ENCODE results near the gene ZBTB44. TPM values are rescaled to one million over a fixed set of nuclear protein-coding genes. Genes with fewer than 3 reads are reported as not detected.

ZBTB44 gene
- total RNA-seq, 4 donors from 2014 or later, result 23.1 to 76.7 (median 33.0) TPM

DNA sequence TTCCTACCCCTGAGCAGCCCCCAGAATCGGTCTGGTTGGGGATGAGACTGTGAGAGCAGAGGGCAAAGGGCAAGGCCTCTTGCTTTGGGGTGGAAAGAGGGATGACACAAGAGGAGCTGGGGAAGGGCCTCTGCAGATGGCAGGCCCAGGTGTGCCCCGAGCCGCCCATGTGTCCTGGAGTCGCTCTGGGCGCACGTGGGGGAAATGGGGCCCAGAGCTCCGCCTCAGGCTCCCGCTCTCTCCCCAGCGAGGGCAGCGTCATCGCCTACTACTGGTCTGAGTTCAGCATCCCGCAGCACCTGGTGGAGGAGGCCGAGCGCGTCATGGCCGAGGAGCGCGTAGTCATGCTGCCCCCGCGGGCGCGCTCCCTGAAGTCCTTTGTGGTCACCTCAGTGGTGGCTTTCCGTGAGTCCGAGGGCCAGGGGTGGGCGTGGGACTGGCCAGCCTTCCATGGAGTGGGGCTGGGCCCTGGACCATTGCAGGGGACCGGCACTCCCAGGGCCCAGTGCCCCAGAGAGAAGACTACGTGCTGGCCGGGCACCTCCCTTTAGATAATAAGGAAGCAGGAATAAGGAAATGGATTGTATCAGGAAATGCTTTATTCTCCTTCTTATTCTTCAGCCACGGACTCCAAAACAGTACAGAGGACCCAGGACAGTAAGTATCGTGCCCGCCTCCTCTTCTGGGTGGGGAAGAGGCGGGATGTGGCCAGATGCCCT lies 125.1 kb downstream of the ZBTB44 start:
- no peaks in the 10 kb centered on the region for H3K9me3 ChIP-seq
- peaks cover 0 to 64% (median 7%) of the 10 kb centered on the region in 3 donors for H3K36me3 ChIP-seq
- peaks cover 0 to 20% (median 6%) of the 10 kb centered on the region in 3 donors for H3K4me1 ChIP-seq
- no peaks in the 10 kb centered on the region for H3K27me3 ChIP-seq
- DNase-seq, result no peak
- intact Hi-C loops (cut with DNase I), result no loop called here
- WGBS, 2 donors, result 60 to 84% methylated on average over 2 to 18 of the region's 32 CpGs
- H3K27ac ChIP-seq, result peak overlapping the region in 3 of 4 donors; percentile 7 to 32 (median 18)
- no peak for TF ChIP-seq POLR2A (IDR thresholded peaks at IDR 0.05)
- TF ChIP-seq, protein P1, sequence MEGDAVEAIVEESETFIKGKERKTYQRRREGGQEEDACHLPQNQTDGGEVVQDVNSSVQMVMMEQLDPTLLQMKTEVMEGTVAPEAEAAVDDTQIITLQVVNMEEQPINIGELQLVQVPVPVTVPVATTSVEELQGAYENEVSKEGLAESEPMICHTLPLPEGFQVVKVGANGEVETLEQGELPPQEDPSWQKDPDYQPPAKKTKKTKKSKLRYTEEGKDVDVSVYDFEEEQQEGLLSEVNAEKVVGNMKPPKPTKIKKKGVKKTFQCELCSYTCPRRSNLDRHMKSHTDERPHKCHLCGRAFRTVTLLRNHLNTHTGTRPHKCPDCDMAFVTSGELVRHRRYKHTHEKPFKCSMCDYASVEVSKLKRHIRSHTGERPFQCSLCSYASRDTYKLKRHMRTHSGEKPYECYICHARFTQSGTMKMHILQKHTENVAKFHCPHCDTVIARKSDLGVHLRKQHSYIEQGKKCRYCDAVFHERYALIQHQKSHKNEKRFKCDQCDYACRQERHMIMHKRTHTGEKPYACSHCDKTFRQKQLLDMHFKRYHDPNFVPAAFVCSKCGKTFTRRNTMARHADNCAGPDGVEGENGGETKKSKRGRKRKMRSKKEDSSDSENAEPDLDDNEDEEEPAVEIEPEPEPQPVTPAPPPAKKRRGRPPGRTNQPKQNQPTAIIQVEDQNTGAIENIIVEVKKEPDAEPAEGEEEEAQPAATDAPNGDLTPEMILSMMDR (IDR thresholded peaks at IDR 0.05), result no peak
- H3K4me3 ChIP-seq, result no peak overlapping the region

DNA sequence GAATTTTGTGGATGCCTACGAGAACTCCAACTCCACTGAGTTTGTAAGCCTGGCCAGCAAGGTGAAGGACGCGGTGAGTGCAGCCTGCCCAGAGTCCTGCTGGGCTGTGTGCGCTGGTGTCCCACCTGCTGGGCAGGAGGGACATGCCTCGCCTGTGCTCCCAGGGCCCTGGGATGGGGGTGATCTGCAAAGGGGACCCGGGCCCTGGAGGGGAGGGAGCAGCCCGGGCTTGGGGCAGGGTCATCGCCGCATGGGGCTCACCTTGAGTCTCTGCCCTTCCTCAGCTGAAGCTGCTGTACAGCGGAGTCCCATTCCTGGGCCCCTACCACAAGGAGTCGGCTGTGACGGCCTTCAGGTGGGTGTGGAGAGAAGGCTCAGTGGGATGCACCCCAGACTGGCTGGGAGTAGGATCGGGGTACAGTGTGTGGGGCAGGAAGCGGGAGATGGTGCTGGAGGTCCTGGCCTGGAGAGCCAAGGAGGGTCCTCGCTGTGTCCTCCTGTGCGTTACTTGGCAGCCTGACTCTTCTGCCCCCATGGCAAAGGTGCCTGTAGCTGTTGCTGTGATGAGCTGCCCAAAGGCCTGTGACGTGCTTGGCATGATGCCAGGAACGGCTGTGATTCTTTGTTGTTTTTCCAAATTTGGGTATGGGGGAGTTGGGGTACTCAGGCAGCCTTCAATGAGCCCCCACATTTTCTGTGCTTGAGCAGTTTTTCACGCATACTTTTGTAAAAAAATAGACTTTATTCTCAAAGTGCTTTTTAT lies 126.0 kb downstream of the ZBTB44 start:
- Histone ChIP-seq H3K4me1 (peaks cover 0 to 20% (median 6%) of the 10 kb centered on the region in 3 donors), H3K4me3 (no peak overlapping the region), H3K36me3 (peaks cover 0 to 62% (median 0%) of the 10 kb centered on the region in 3 donors), H3K27me3 (no peaks in the 10 kb centered on the region), H3K27ac (no peak overlapping the region), H3K9me3 (no peaks in the 10 kb centered on the region)
- 42 to 55% methylated on average over 3 to 4 of the region's 19 CpGs for WGBS, 2 donors
- TF ChIP-seq, protein P1 (IDR thresholded peaks at IDR 0.05), result no peak
- no peak for TF ChIP-seq POLR2A (IDR thresholded peaks at IDR 0.05)
- intact Hi-C loops (cut with DNase I), result no loop called here
- no peak for DNase-seq

DNA sequence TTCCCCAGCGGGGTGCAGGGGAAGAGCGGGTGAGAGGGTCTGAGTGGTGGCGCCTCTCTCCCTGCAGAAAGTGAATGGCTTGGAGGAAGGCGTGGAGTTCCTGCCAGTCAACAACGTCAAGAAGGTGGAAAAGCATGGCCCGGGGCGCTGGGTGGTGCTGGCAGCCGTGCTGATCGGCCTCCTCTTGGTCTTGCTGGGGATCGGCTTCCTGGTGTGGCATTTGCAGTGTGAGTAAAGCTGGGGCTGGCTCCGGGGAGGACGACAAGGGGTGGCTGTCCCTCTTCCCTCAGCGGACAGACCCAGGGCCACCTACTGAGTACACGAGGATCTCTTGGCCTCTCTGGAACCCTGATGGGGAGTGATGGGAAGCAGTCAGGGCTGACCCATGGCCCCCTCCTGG lies 126.7 kb downstream of the ZBTB44 start:
- Histone ChIP-seq H3K36me3 (peaks cover 0 to 57% (median 0%) of the 10 kb centered on the region in 3 donors), H3K4me3 (no peak overlapping the region), H3K9me3 (no peaks in the 10 kb centered on the region), H3K27me3 (no peaks in the 10 kb centered on the region), H3K4me1 (peaks cover 0 to 20% (median 6%) of the 10 kb centered on the region in 3 donors), H3K27ac (no peak overlapping the region)
- no peak for DNase-seq
- intact Hi-C loops (cut with DNase I), result no loop called here
- TF ChIP-seq, protein P1 (IDR thresholded peaks at IDR 0.05), result no peak
- no peak for TF ChIP-seq POLR2A (IDR thresholded peaks at IDR 0.05)
- 59 to 67% methylated on average over 2 to 11 of the region's 14 CpGs for WGBS, 2 donors

DNA sequence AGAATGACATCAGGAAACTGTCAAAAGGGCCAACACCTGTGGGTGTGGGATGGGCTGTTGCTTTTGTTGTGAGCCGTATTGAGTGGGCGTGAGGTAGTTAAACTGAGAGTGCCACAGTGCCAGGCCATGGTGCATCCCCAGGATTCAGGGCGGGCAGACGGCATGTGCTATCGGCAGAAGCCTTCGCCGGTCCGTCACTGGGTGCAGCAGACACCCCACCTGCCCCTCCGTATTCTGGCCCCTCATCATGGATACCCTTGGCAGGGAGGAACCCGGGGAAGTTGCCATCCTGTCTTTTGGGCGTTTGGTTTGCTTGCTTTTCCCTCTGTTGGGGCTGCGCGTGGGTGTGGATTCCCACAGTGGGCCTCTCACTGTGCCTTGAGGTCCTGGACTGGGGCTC lies 127.6 kb downstream of the ZBTB44 start:
- intact Hi-C loops (cut with DNase I), result no loop called here
- DNase-seq, result no peak
- TF ChIP-seq POLR2A (IDR thresholded peaks at IDR 0.05), result no peak
- TF ChIP-seq, protein P1 (IDR thresholded peaks at IDR 0.05), result no peak
- 68 to 88% methylated on average over 3 to 9 of the region's 13 CpGs for WGBS, 2 donors
- Histone ChIP-seq H3K4me1 (peaks cover 4 to 29% (median 6%) of the 10 kb centered on the region in 3 donors), H3K9me3 (no peaks in the 10 kb centered on the region), H3K4me3 (no peak overlapping the region), H3K27ac (no peak overlapping the region), H3K36me3 (peaks cover 0 to 47% (median 0%) of the 10 kb centered on the region in 3 donors), H3K27me3 (no peaks in the 10 kb centered on the region)

Measured in esophagus squamous epithelium (tissue), 5 donors.